CD14-positive monocyte (primary cell): ENCODE measurements around the gene BEGAIN. TPM values are rescaled to one million over a fixed set of nuclear protein-coding genes. Genes with fewer than 3 reads are reported as not detected.

Experiments used
- DNase-seq, 3 donors: peaks; one replicate each; pipeline ENCODE4 v3.0.0-alpha.2; 2011 to 2022
- H2AFZ ChIP-seq: 2 replicates; pipeline ENCODE4 v1.6.0; 2012; ENCODE audit warnings: mild to moderate bottlenecking, low read depth, low read length, inconsistent platforms; ENCODE audit not compliant: insufficient read depth, poor library complexity, severe bottlenecking
- H3K27ac ChIP-seq, 2 donors: 1 replicate in 1 of 2; 2 replicates in 1 of 2; pipeline ENCODE4 v1.5.1; 2012 to 2013; ENCODE audit warnings: low read length in 2 of 2, control low read depth in 1 of 2, inconsistent platforms in 1 of 2, low read depth in 1 of 2, mild to moderate bottlenecking in 1 of 2
- H3K27me3 ChIP-seq, 2 donors: one replicate each; pipeline versions ENCODE4 v1.6.0 to v1.6.1; 2011 to 2013; ENCODE audit warnings: low read length in 2 of 2; ENCODE audit not compliant: control insufficient read depth in 2 of 2, insufficient read depth in 2 of 2
- H3K36me3 ChIP-seq, 2 donors: replicated peaks in 1 of 2; 1 replicate in 1 of 2; 2 replicates in 1 of 2; pipeline versions ENCODE4 v1.5.1 to v1.6.1; 2012 to 2013; ENCODE audit warnings: low read length in 2 of 2, control low read depth in 1 of 2, inconsistent platforms in 1 of 2, mild to moderate bottlenecking in 1 of 2; ENCODE audit not compliant: insufficient read depth in 2 of 2, control insufficient read depth in 1 of 2
- H3K4me1 ChIP-seq, 2 donors: 1 replicate in 1 of 2; 2 replicates in 1 of 2; pipeline versions ENCODE4 v1.5.1 to v1.6.1; 2012 to 2013; ENCODE audit warnings: low read length in 2 of 2, control low read depth in 1 of 2, inconsistent platforms in 1 of 2, mild to moderate bottlenecking in 1 of 2, moderate library complexity in 1 of 2; ENCODE audit not compliant: insufficient read depth in 2 of 2, control insufficient read depth in 1 of 2
- H3K4me2 ChIP-seq: replicated peaks from 2 replicates; pipeline ENCODE3; 2012; ENCODE audit warnings: low read length, moderate library complexity, mild to moderate bottlenecking; ENCODE audit not compliant: poor library complexity, severe bottlenecking; ENCODE audit errors: extremely low read depth
- H3K4me3 ChIP-seq, 3 experiments: fragments of 200-600 bp in 1 of 3; sonication (generic) in 1 of 3; replicated peaks in 1 of 3; 1 replicate in 2 of 3; 2 replicates in 1 of 3; pipeline ENCODE4 v1.5.1; 2011 to 2013; ENCODE audit warnings: low read length in 3 of 3, mild to moderate bottlenecking in 3 of 3, control low read depth in 2 of 3, low read depth in 2 of 3, inconsistent platforms in 1 of 3, moderate library complexity in 1 of 3
- H3K79me2 ChIP-seq: 2 replicates; pipeline ENCODE4 v1.6.0; 2012; ENCODE audit warnings: mild to moderate bottlenecking, control low read depth, inconsistent platforms, low read length, moderate library complexity; ENCODE audit not compliant: insufficient read depth
- H3K9ac ChIP-seq: 2 replicates; pipeline ENCODE4 v1.6.0; 2017; ENCODE audit warnings: low read length, mild to moderate bottlenecking; ENCODE audit not compliant: insufficient read depth, poor library complexity, severe bottlenecking
- H3K9me3 ChIP-seq, 2 donors: replicated peaks in 1 of 2; 1 replicate in 1 of 2; 2 replicates in 1 of 2; pipeline versions ENCODE4 v1.5.1 to v1.6.1; 2012 to 2013; ENCODE audit warnings: low read length in 2 of 2, control low read depth in 1 of 2; ENCODE audit not compliant: control insufficient read depth in 1 of 2, insufficient read depth in 1 of 2
- H4K20me1 ChIP-seq: 2 replicates; pipeline ENCODE4 v1.6.0; 2012; ENCODE audit warnings: mild to moderate bottlenecking, low read length, control low read depth, moderate library complexity; ENCODE audit not compliant: insufficient read depth
- H3K27ac Mint-ChIP-seq, 7 donors: one replicate each; pipeline ENCODE4 v1.8.0; 2020; ENCODE audit warnings: mild to moderate bottlenecking in 7 of 7, mixed read lengths in 7 of 7, moderate library complexity in 6 of 7, inconsistent platforms in 2 of 7
- H3K27me3 Mint-ChIP-seq, 3 donors: one replicate each; pipeline ENCODE4 v1.8.0; 2021 to 2022; ENCODE audit warnings: low read depth in 3 of 3, mild to moderate bottlenecking in 3 of 3, mixed read lengths in 3 of 3, moderate library complexity in 3 of 3, inconsistent platforms in 1 of 3
- H3K36me3 Mint-ChIP-seq, 2 donors: one replicate each; pipeline ENCODE4 v1.8.0; 2020; ENCODE audit warnings: mixed read lengths in 2 of 2, inconsistent platforms in 1 of 2, mild to moderate bottlenecking in 1 of 2
- H3K4me1 Mint-ChIP-seq: one replicate; pipeline ENCODE4 v1.8.0; 2020; ENCODE audit warnings: mild to moderate bottlenecking, mixed read lengths
- H3K4me3 Mint-ChIP-seq, 2 donors: one replicate each; pipeline ENCODE4 v1.8.0; 2020; ENCODE audit warnings: mild to moderate bottlenecking in 2 of 2, mixed read lengths in 2 of 2, moderate library complexity in 1 of 2
- H3K9me3 Mint-ChIP-seq, 7 donors: one replicate each; pipeline ENCODE4 v1.8.0; 2020 to 2022; ENCODE audit warnings: mixed read lengths in 7 of 7, mild to moderate bottlenecking in 6 of 7, moderate library complexity in 6 of 7, inconsistent platforms in 2 of 7
- WGBS: methylation state at CpG from one replicate; pipeline ENCODE4 v1.1.5; 2013; ENCODE audit warnings: missing lambda C conversion rate; ENCODE audit not compliant: insufficient coverage; 5-methylcytosine and 5-hydroxymethylcytosine counted together
- intact Hi-C, 2 donors: fragments of 100-400 bp; cut with micrococcal nuclease; formaldehyde crosslinking; loops; one replicate each; pipeline versions ENCODE4 v1.15.0 to v1.15.1; 2023
- polyA plus RNA-seq, 3 donors: library from polyadenylated mRNA; depleted of rRNA in 1 of 3; unstranded in 2 of 3; stranded (reverse) in 1 of 3; fragments of 300-500 nt in 2 of 3; fragments of >200 nt in 1 of 3; fragmentation: Illumina TruSeq in 2 of 3; gene quantifications; 1 replicate in 2 of 3; 2 replicates in 1 of 3; pipeline ENCODE4 v1.2.3, GENCODE V29; 2012 to 2021
- TF ChIP-seq, protein P1 (sequence below): fragments of 200-600 bp; IDR thresholded peaks from one replicate; pipeline ENCODE4 v1.8.0; 2022; ENCODE audit warnings: antibody characterized with exemption, mild to moderate bottlenecking

Gene BEGAIN
- polyA plus RNA-seq, 3 donors: 0.25 to 0.45 TPM; not detected in 1

DNA sequence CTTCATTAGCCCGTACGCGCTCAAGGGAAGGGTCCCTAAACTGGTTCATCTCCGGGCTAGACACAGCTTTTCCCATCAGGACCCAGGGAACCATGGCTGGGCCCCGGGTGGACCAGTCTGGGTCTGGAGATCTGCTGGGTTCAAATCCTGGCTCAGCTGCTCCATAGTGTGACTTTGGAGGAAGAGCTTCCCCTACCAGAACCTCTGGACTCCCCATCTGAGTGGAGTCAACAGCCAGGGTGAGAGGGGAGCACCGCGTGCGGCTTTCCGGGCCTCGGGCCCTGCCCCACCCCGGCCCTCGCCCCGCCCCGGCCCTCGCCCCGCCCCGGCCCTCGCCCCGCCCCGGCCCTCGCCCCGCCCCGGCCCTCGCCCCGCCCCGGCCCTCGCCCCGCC lies 41.2 kb downstream of the BEGAIN start:
- H3K4me3 Mint-ChIP-seq: peak overlapping the region; percentile 55 to 67
- WGBS: 68% methylated on average over 5 of the region's 28 CpGs
- no peaks in the 10 kb centered on the region for H3K9me3 ChIP-seq
- H3K79me2 ChIP-seq: no peaks in the 10 kb centered on the region
- DNase-seq: peak in 1 of 3 donors; percentile 59
- peaks cover 28 to 32% of the 10 kb centered on the region in 2 donors for H3K4me1 ChIP-seq
- H3K27me3 ChIP-seq: no peaks in the 10 kb centered on the region
- no peak overlapping the region for H3K27ac ChIP-seq
- no peak overlapping the region for H3K9ac ChIP-seq
- H3K4me2 ChIP-seq: peak overlapping the region; percentile 78
- peak overlapping the region; percentile 68 for H2AFZ ChIP-seq
- intact Hi-C loops: loop anchor here (5.0 to 10.0 kb wide), 3 partner anchors 71 to 161 kb away; no protein-coding TSS in a partner anchor
- H3K4me3 ChIP-seq: peak overlapping the region in 1 of 3 experiments; percentile 71
- peaks cover 0 to 3% (median 0%) of the 10 kb centered on the region in 7 donors for H3K9me3 Mint-ChIP-seq
- no peaks in the 10 kb centered on the region for H4K20me1 ChIP-seq
- peaks cover 4 to 23% (median 14%) of the 10 kb centered on the region in 3 donors for H3K27me3 Mint-ChIP-seq
- no peaks in the 10 kb centered on the region for H3K36me3 ChIP-seq
- peaks cover 39% of the 10 kb centered on the region for H3K4me1 Mint-ChIP-seq
- TF ChIP-seq, protein P1, sequence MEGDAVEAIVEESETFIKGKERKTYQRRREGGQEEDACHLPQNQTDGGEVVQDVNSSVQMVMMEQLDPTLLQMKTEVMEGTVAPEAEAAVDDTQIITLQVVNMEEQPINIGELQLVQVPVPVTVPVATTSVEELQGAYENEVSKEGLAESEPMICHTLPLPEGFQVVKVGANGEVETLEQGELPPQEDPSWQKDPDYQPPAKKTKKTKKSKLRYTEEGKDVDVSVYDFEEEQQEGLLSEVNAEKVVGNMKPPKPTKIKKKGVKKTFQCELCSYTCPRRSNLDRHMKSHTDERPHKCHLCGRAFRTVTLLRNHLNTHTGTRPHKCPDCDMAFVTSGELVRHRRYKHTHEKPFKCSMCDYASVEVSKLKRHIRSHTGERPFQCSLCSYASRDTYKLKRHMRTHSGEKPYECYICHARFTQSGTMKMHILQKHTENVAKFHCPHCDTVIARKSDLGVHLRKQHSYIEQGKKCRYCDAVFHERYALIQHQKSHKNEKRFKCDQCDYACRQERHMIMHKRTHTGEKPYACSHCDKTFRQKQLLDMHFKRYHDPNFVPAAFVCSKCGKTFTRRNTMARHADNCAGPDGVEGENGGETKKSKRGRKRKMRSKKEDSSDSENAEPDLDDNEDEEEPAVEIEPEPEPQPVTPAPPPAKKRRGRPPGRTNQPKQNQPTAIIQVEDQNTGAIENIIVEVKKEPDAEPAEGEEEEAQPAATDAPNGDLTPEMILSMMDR: no peak
- no peaks in the 10 kb centered on the region for H3K36me3 Mint-ChIP-seq
- H3K27ac Mint-ChIP-seq: peak overlapping the region in 3 of 7 donors; percentile 24 to 95 (median 71)

DNA sequence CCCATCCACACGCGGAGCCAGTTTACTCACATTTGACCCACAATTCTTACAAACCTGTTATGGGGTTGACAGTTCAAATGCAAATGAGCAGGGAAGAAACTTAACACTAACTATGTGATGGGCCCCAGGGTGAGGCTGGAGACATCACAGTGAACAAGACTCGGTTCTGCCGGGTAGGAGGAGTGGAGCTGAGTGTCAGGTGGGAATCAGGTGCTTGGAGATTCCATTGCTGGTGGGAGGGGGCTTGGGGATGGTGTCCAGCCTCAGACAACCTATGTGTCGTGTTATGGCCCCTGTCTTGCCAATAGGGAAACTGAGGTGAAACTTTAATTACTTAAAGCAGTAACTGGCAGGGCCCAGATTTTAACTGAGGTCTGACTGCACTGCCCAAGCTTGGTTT lies 41.9 kb downstream of the BEGAIN start:
- peaks cover 28 to 32% of the 10 kb centered on the region in 2 donors for H3K4me1 ChIP-seq
- H3K79me2 ChIP-seq: no peaks in the 10 kb centered on the region
- H3K4me1 Mint-ChIP-seq: peaks cover 39% of the 10 kb centered on the region
- H4K20me1 ChIP-seq: no peaks in the 10 kb centered on the region
- H3K4me3 ChIP-seq: no peak overlapping the region
- no peak overlapping the region for H3K9ac ChIP-seq
- H3K27ac ChIP-seq: no peak overlapping the region
- H3K27ac Mint-ChIP-seq: peak overlapping the region in 3 of 7 donors; percentile 41 to 75 (median 74)
- no peaks in the 10 kb centered on the region for H3K9me3 ChIP-seq
- TF ChIP-seq, protein P1: no peak
- intact Hi-C loops: loop anchor here (5.0 to 10.0 kb wide), 3 partner anchors 72 to 161 kb away; no protein-coding TSS in a partner anchor
- peaks cover 4 to 25% (median 14%) of the 10 kb centered on the region in 3 donors for H3K27me3 Mint-ChIP-seq
- H3K9me3 Mint-ChIP-seq: peaks cover 0 to 3% (median 0%) of the 10 kb centered on the region in 7 donors
- no peaks in the 10 kb centered on the region for H3K27me3 ChIP-seq
- H3K36me3 Mint-ChIP-seq: no peaks in the 10 kb centered on the region
- H2AFZ ChIP-seq: no peak overlapping the region
- H3K4me2 ChIP-seq: no peak overlapping the region
- H3K36me3 ChIP-seq: no peaks in the 10 kb centered on the region
- DNase-seq: no peak
- 100% methylated on average over 3 of the region's 5 CpGs for WGBS
- H3K4me3 Mint-ChIP-seq: no peak overlapping the region
